Kidney (tissue), 14 donors: ENCODE measurements around the gene ELFN2. TPM values are rescaled to one million over a fixed set of nuclear protein-coding genes. Genes with fewer than 3 reads are reported as not detected.
A peak's percentile ranks its signal among the peaks of the same experiment; 100 is the strongest.

Source experiments
- DNase-seq, 5 donors: peaks; one replicate each; pipeline ENCODE4 v3.0.0-alpha.2; 2013 to 2020
- FAIRE-seq: peaks from 2 replicates; lab custom pipeline; 2012; peaks lifted over from hg19 to GRCh38; lab: Jason Lieb, UNC
- H3K27ac ChIP-seq, 2 donors: one replicate each; pipeline ENCODE4 v1.7.0; 2013; ENCODE audit warnings: low read depth in 2 of 2, low read length in 2 of 2, inconsistent platforms in 1 of 2
- H3K27me3 ChIP-seq: one replicate; pipeline ENCODE4 v1.7.1; 2013; ENCODE audit warnings: low read length, inconsistent platforms; ENCODE audit not compliant: control insufficient read depth, insufficient read depth
- H3K36me3 ChIP-seq, 3 donors: one replicate each; pipeline versions ENCODE4 v1.7.0 to v1.7.1; 2013; ENCODE audit warnings: low read length in 3 of 3, control low read depth in 1 of 3, inconsistent platforms in 1 of 3; ENCODE audit not compliant: insufficient read depth in 3 of 3, control insufficient read depth in 2 of 3
- H3K4me1 ChIP-seq, 3 donors: one replicate each; pipeline versions ENCODE4 v1.7.0 to v1.7.1; 2013; ENCODE audit warnings: low read length in 3 of 3, inconsistent platforms in 1 of 3, low read depth in 1 of 3; ENCODE audit not compliant: control insufficient read depth in 2 of 3, insufficient read depth in 2 of 3
- H3K4me3 ChIP-seq, 3 donors: one replicate each; pipeline versions ENCODE4 v1.7.0 to v1.8.1; 2013; ENCODE audit warnings: low read length in 3 of 3, control low read depth in 1 of 3, inconsistent platforms in 1 of 3
- H3K9ac ChIP-seq, 3 donors: one replicate each; pipeline versions ENCODE4 v1.7.0 to v1.7.1; 2013; ENCODE audit warnings: low read length in 3 of 3, control low read depth in 1 of 3, inconsistent platforms in 1 of 3
- H3K9me3 ChIP-seq, 3 donors: one replicate each; pipeline versions ENCODE4 v1.7.0 to v1.7.1; 2013; ENCODE audit warnings: low read length in 3 of 3, control low read depth in 1 of 3, inconsistent platforms in 1 of 3; ENCODE audit not compliant: control insufficient read depth in 2 of 3, insufficient read depth in 1 of 3
- CTCF ChIP-seq: IDR thresholded peaks from 3 replicates; pipeline ENCODE4 v1.5.1; 2012; ENCODE audit warnings: mild to moderate bottlenecking, moderate library complexity, borderline replicate concordance; ENCODE audit not compliant: insufficient read depth; ENCODE audit errors: extremely low read depth
- intact Hi-C: fragments of 100-400 bp; cut with DNase I; formaldehyde crosslinking; loops from one replicate; pipeline ENCODE4 v1.11.1; 2022
- polyA plus RNA-seq: library from polyadenylated mRNA; stranded (reverse); fragments of 350-450 nt; fragmentation: Illumina TruSeq; extraction: RNeasy Lipid Tissue Mini Kit (QIAGEN cat#74804); gene quantifications from one replicate; pipeline ENCODE4 v1.2.3, GENCODE V29; 2014; ENCODE audit warnings: low read depth, low replicate concordance; ENCODE audit not compliant: insufficient read depth
- total RNA-seq: library from RNA; stranded (reverse); fragmentation: NEBNext Ultra II Directional; extraction: Animal tissue kit (Norgen Biotek cat#: 25700); gene quantifications from one replicate; pipeline ENCODE4 v1.2.1, GENCODE V29; 2021
- donor health status: control.
- donor health status: control.
- donor health status: control.
- donor health status: control.
- donor health status: control.
- donor health status: DM: yes; HTN: yes; CAD: no.
- donor health status: Normal renal cell carcinoma (clear cell type).

ELFN2 gene
- total and polyA plus RNA-seq, 2 donors from 2014 or later = 0.19 to 4.6 TPM

DNA sequence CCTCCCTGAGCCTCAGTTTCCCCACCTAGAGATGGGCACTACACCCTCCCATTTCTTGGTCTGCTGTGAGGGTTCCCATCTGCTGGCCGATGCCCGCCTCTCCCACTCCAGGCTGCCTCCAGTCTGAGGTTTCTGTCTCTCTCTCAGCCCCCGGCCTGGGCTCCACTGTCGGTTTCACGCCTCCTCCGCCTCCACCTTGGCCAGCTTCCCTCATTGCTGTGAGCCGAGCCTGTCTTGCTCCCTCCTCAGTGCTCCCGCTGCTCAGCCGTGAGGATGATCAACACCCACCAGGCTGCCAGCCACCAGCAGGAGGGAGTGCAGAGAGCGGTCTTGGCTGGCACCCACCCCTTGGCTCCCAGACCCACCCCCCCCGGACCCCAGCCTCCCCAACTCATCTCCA, 83.9 kb downstream of the ELFN2 start:
- no peak for DNase-seq
- no peak for FAIRE-seq
- Histone ChIP-seq H3K4me3 (no peak overlapping the region), H3K27ac (no peak overlapping the region), H3K36me3 (no peaks in the 10 kb centered on the region), H3K4me1 (no peaks in the 10 kb centered on the region), H3K9me3 (no peaks in the 10 kb centered on the region), H3K27me3 (no peaks in the 10 kb centered on the region), H3K9ac (no peak overlapping the region)
- intact Hi-C loops = no loop called here
- no peak for TF ChIP-seq CTCF

DNA sequence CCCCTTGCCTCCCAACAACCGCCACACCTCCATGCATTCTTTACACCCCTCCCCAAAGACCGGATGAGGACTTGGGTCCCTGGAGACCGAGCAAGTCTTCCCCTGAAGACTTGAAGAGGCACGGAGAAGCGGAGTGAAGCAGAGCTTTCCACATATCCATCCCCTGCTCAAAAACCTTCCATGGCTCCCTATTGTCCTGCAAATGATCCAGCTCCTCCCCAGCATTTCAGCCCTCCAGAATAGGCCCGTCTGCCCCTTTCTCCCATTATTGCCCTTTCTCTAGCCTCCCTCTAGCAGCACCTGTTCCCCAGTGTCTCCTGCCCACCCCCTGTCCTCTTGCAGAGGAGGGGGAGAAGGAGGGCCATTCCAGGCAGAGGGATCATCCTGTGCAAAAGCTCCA, 85.2 kb downstream of the ELFN2 start:
- no peak for DNase-seq
- no peak for FAIRE-seq
- Histone ChIP-seq H3K9ac (no peak overlapping the region), H3K4me1 (no peaks in the 10 kb centered on the region), H3K4me3 (no peak overlapping the region), H3K27me3 (no peaks in the 10 kb centered on the region), H3K9me3 (no peaks in the 10 kb centered on the region), H3K36me3 (no peaks in the 10 kb centered on the region), H3K27ac (no peak overlapping the region)
- intact Hi-C loops = no loop called here
- TF ChIP-seq CTCF = no peak

DNA sequence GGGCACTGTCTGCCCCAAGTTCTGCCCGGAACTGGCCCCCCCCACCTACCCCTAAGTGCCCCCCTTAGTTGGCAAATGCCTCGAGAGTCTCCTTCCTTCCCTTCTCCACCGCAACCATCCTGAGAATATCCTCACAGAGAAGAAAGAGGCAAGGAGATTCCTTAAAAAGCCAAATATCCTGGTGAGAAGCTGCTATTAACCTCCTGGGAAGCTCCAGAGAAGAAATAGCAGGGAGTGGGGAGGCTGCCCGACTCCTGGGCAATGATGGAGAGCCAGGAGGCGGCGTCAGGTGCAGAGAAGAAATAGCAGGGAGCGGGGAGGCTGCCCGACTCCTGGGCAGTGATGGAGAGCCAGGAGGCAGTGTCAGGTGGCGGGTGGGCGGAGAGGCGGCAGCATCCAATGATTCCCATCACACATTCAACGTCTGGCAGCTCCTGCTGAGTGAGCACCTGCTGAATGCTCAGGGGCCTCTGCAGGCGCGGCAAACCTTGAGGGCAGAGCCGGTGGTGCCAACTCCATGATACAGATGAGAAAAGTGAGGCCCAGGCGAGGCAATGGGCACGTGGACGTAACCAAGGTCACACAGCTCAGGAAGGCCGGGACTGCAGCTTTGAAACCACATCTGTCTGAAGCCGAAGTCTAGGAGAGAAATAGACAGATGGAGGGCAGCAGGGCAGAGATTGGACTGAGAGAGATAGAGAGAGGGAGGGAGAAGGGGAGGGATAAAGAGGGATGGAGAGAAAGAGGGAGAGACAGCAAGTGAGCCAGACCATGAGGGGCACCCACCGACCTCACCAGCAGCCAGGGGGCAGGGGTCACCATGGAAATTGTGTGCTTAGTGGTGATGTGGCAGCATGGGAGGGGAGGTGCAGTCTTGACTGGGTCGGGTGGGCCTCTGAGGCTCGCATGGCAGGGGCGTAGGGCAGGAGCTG, 86.7 kb downstream of the ELFN2 start:
- intact Hi-C loops = no loop called here
- no peak overlapping the region for H3K9ac ChIP-seq
- H3K27me3 ChIP-seq = no peaks in the 10 kb centered on the region
- DNase-seq = peak in 4 of 5 donors; percentile 72 to 82 (median 81)
- no peaks in the 10 kb centered on the region for H3K4me1 ChIP-seq
- no peak for TF ChIP-seq CTCF
- no peak overlapping the region for H3K4me3 ChIP-seq
- no peaks in the 10 kb centered on the region for H3K36me3 ChIP-seq
- no peak for FAIRE-seq
- no peaks in the 10 kb centered on the region for H3K9me3 ChIP-seq
- no peak overlapping the region for H3K27ac ChIP-seq
